ENCODE results near the gene TMPRSS9. TPM values are rescaled to one million over a fixed set of nuclear protein-coding genes. Genes with fewer than 3 reads are reported as not detected.
A peak's percentile ranks its signal among the peaks of the same experiment; 100 is the strongest.

TMPRSS9 gene
- total and polyA plus RNA-seq, 2 of the 13 experiments (the other 11 are each of a cell fraction or from before 2014, with no cell fraction given): 2.5 to 5.2 TPM

- TF ChIP-seq PAXIP1 (CRISPR knock-in tag; conservative IDR thresholded peaks at IDR 0.05): peak; percentile 94
- no peak for TF ChIP-seq ZNF598 (CRISPR knock-in tag; IDR thresholded peaks at IDR 0.05; ENCODE audit: borderline replicate concordance)
- no peak for TF ChIP-seq SRSF9 (IDR thresholded peaks at IDR 0.05; ENCODE audit: borderline replicate concordance, insufficient read depth, low read depth, low read length, poor library complexity, severe bottlenecking)
- TF ChIP-seq HHEX (CRISPR knock-in tag; IDR thresholded peaks at IDR 0.05): 0 out of 2 replicates have a peak, but pooled peaks have one; percentile 30
- peak; percentile 83; the same call in 1 of the 2 replicates for TF ChIP-seq KDM3A (CRISPR knock-in tag; IDR thresholded peaks at IDR 0.05; ENCODE audit: low read depth)
- peak; percentile 78 for TF ChIP-seq POGK (CRISPR knock-in tag; conservative IDR thresholded peaks at IDR 0.05)
- TF ChIP-seq THAP9 (CRISPR knock-in tag; IDR thresholded peaks at IDR 0.05; ENCODE audit: borderline replicate concordance): no peak; the same call in 1 of the 2 replicates
- TF ChIP-seq AGO2 (optimal IDR thresholded peaks at IDR 0.05; ENCODE audit: low read depth, low read length): peak; percentile 98
- 0 out of 2 replicates have a peak, but pooled peaks have one; percentile 43 for TF ChIP-seq HMG20B (CRISPR knock-in tag; conservative IDR thresholded peaks at IDR 0.05)
- no peak for TF ChIP-seq ZNF530 (CRISPR knock-in tag; IDR thresholded peaks at IDR 0.05; ENCODE audit: low read depth)
- TF ChIP-seq ATF3 (CRISPR knock-in tag; IDR thresholded peaks at IDR 0.05): peak; percentile 32; the same call in 1 of the 2 replicates
- no peak for TF ChIP-seq ZFP82 (CRISPR knock-in tag; IDR thresholded peaks at IDR 0.05; ENCODE audit: borderline replicate concordance)
- TF ChIP-seq ZFP62 (CRISPR knock-in tag; IDR thresholded peaks at IDR 0.05): no peak
- TF ChIP-seq SMAD1 (CRISPR knock-in tag; IDR thresholded peaks at IDR 0.05; ENCODE audit: borderline replicate concordance, low read depth): no peak
- 0 out of 2 replicates have a peak, but pooled peaks have one; percentile 23 for TF ChIP-seq ZNF691 (CRISPR knock-in tag; IDR thresholded peaks at IDR 0.05; ENCODE audit: borderline replicate concordance, low read depth)
- no peak for TF ChIP-seq TRIM24 (CRISPR knock-in tag; IDR thresholded peaks at IDR 0.05)
- TF ChIP-seq TBL1XR1 (IDR thresholded peaks at IDR 0.05; ENCODE audit: borderline replicate concordance, low read length, partially characterized antibody): no peak
- TF ChIP-seq ZSCAN20 (CRISPR knock-in tag; IDR thresholded peaks at IDR 0.05; ENCODE audit: borderline replicate concordance): no peak
- peak; percentile 54 for TF ChIP-seq RARA (CRISPR knock-in tag; IDR thresholded peaks at IDR 0.05)
Measured at GRCh38 chr19:2416321-2417097, 56.4 kb downstream of the TMPRSS9 start (continued).
